Upper lobe of right lung (tissue), 1 donor: ENCODE measurements around the gene CAMTA1. TPM values are rescaled to one million over a fixed set of nuclear protein-coding genes. Genes with fewer than 3 reads are reported as not detected.

Source experiments
- ATAC-seq: fragments of 200-7000 bp; cut with Tn5 transposase; one replicate; pipeline ENCODE4 v1.9.1; 2020; ENCODE audit warnings: mild to moderate bottlenecking, moderate library complexity
- DNase-seq: peaks from one replicate; pipeline ENCODE4 v3.0.0-alpha.2; 2020
- H3K27ac ChIP-seq: fragments of 200-600 bp; one replicate; pipeline ENCODE4 v1.8.0; 2022
- H3K27me3 ChIP-seq: fragments of 200-600 bp; one replicate; pipeline ENCODE4 v1.8.0; 2022; ENCODE audit warnings: mild to moderate bottlenecking
- H3K36me3 ChIP-seq: fragments of 200-600 bp; one replicate; pipeline ENCODE4 v1.8.0; 2022
- H3K4me1 ChIP-seq: fragments of 200-600 bp; one replicate; pipeline ENCODE4 v1.8.0; 2022
- H3K4me3 ChIP-seq: fragments of 200-600 bp; one replicate; pipeline ENCODE4 v1.8.0; 2022; ENCODE audit warnings: mild to moderate bottlenecking
- H3K9me3 ChIP-seq: fragments of 200-600 bp; one replicate; pipeline ENCODE4 v1.8.0; 2022
- CTCF ChIP-seq: fragments of 200-600 bp; IDR thresholded peaks from one replicate; pipeline ENCODE4 v1.8.0; 2022; ENCODE audit warnings: antibody characterized with exemption
- intact Hi-C: fragments of 100-400 bp; cut with DNase I; formaldehyde crosslinking; loops from one replicate; pipeline ENCODE4 v1.11.0; 2022
- total RNA-seq: library from RNA; stranded (reverse); fragmentation: NEBNext Ultra II Directional; extraction: Animal tissue kit (Norgen Biotek cat#: 25700); gene quantifications from one replicate; pipeline ENCODE4 v1.2.1, GENCODE V29; 2021
- donor health status: DM: no; HTN: yes; CAD: no; lungs with severe emphysema.

Gene CAMTA1
- total RNA-seq, 1 donor from 2014 or later: 63.4 TPM

GRCh38 chr1:7320661-7321060 lies 535.4 kb downstream of the CAMTA1 start:
- Histone ChIP-seq H3K4me1 (no peaks in the 10 kb centered on the region), H3K36me3 (no peaks in the 10 kb centered on the region), H3K27ac (no peak overlapping the region), H3K9me3 (no peaks in the 10 kb centered on the region), H3K4me3 (no peak overlapping the region), H3K27me3 (no peaks in the 10 kb centered on the region)
- intact Hi-C loops: no loop called here
- TF ChIP-seq CTCF: no peak
- ATAC-seq (no peak), DNase-seq (no peak)

- no peaks in the 10 kb centered on the region for H3K4me1 ChIP-seq
- H3K27me3 ChIP-seq: no peaks in the 10 kb centered on the region
- no peak overlapping the region for H3K4me3 ChIP-seq
- ATAC-seq (no peak), DNase-seq (no peak)
- no peaks in the 10 kb centered on the region for H3K36me3 ChIP-seq
- no peaks in the 10 kb centered on the region for H3K9me3 ChIP-seq
- TF ChIP-seq CTCF: no peak
- intact Hi-C loops: no loop called here
- H3K27ac ChIP-seq: no peak overlapping the region
Observed at GRCh38 chr1:7322283-7322785, 537.1 kb downstream of the CAMTA1 start.

- H3K36me3 ChIP-seq: no peaks in the 10 kb centered on the region
- no peaks in the 10 kb centered on the region for H3K9me3 ChIP-seq
- no peaks in the 10 kb centered on the region for H3K27me3 ChIP-seq
- TF ChIP-seq CTCF: no peak
- ATAC-seq (no peak), DNase-seq (no peak)
- H3K27ac ChIP-seq: no peak overlapping the region
- no peaks in the 10 kb centered on the region for H3K4me1 ChIP-seq
- intact Hi-C loops: no loop called here
- H3K4me3 ChIP-seq: no peak overlapping the region
Observed at GRCh38 chr1:7322912-7323311, 537.7 kb downstream of the CAMTA1 start.

GRCh38 chr1:7325254-7325653 lies 540.0 kb downstream of the CAMTA1 start:
- H3K36me3 ChIP-seq: no peaks in the 10 kb centered on the region
- no peaks in the 10 kb centered on the region for H3K4me1 ChIP-seq
- DNase-seq: no peak
- no peak for TF ChIP-seq CTCF
- intact Hi-C loops: no loop called here
- no peak overlapping the region for H3K27ac ChIP-seq
- H3K9me3 ChIP-seq: no peaks in the 10 kb centered on the region
- peaks cover 7% of the 10 kb centered on the region for H3K27me3 ChIP-seq
- no peak overlapping the region for H3K4me3 ChIP-seq
- no peak for ATAC-seq

DNA sequence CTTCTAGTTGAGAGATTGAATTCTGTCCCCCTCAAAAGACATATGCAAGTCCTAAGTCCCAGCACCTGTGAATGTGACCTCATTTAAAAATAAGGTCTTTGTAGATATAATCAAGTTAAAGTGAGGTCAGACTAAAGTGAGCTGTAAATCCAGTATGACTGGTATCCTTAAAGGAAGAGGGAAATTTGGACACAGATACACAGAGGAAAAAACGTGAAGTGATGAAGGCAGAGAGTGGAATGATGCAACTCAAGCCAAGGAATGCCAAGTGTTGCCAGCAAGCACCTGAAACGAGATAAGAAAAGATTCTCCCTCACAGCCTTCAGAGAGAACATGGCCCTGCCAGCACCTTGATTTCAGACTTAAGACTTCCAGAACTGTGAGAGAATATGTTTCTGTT lies 541.1 kb downstream of the CAMTA1 start:
- peaks cover 10% of the 10 kb centered on the region for H3K27me3 ChIP-seq
- ATAC-seq (peak; percentile 82), DNase-seq (no peak)
- H3K27ac ChIP-seq: no peak overlapping the region
- H3K9me3 ChIP-seq: no peaks in the 10 kb centered on the region
- intact Hi-C loops: no loop called here
- TF ChIP-seq CTCF: no peak
- no peaks in the 10 kb centered on the region for H3K4me1 ChIP-seq
- no peaks in the 10 kb centered on the region for H3K36me3 ChIP-seq
- H3K4me3 ChIP-seq: no peak overlapping the region

DNA sequence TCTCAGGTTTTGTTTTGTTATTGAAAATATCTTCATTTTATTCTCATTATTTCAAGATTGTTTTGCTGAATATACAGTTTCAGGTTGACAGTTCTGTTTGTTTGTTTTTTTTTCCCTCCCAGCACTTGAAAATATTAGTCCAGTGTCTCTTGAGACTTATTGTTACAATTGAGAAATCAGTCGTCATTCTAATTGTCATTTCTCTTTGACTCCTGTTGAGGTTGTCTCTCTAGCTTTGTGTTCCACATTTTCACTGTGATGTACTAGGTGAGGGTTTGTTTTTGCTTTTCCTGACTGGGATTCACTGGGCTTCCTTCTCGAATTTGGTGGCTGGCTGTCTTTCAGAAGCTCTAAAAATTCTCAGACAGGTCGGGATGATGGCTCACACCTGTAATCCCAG lies 542.6 kb downstream of the CAMTA1 start:
- Histone ChIP-seq H3K4me1 (no peaks in the 10 kb centered on the region), H3K9me3 (no peaks in the 10 kb centered on the region), H3K27ac (no peak overlapping the region), H3K4me3 (no peak overlapping the region), H3K36me3 (no peaks in the 10 kb centered on the region), H3K27me3 (peaks cover 10% of the 10 kb centered on the region)
- DNase-seq (no peak), ATAC-seq (no peak)
- intact Hi-C loops: no loop called here
- no peak for TF ChIP-seq CTCF
